HG03196 (cell line): ENCODE data around the gene GUCA2A.

Source experiments
- ATAC-seq: cut with Tn5 transposase; IDR thresholded peaks from one replicate; pipeline ENCODE4 v1.9.1; 2021; ENCODE audit not compliant: unreplicated experiment

Gene GUCA2A

GRCh38 chr1:42155362-42155761 lies 9.2 kb downstream of the GUCA2A start:
- ATAC-seq: no peak

- no peak for ATAC-seq
Measured at GRCh38 chr1:42154685-42155084, 9.9 kb downstream of the GUCA2A start.

GRCh38 chr1:42153624-42154023 lies 10.9 kb downstream of the GUCA2A start:
- no peak for ATAC-seq

- ATAC-seq: no peak
Measured at GRCh38 chr1:42152907-42153600, 11.5 kb downstream of the GUCA2A start, which contains the start of gene GUCA2B. Gene GUCA2B, plus strand, starts transcription at chr1:42153410. Its CDS starts 41 bp downstream, at chr1:42153451.

- no peak for ATAC-seq
Measured at GRCh38 chr1:42152119-42152518, 12.4 kb downstream of the GUCA2A start.

- no peak for ATAC-seq
Measured at GRCh38 chr1:42150651-42151050, 13.9 kb downstream of the GUCA2A start.

- ATAC-seq: no peak
Measured at GRCh38 chr1:42148166-42148565, 16.4 kb downstream of the GUCA2A start.

GRCh38 chr1:42146626-42147320 lies 17.8 kb downstream of the GUCA2A start:
- no peak for ATAC-seq

- no peak for ATAC-seq
Measured at GRCh38 chr1:42145764-42146625, 18.6 kb downstream of the GUCA2A start.

GRCh38 chr1:42145389-42145716 lies 19.2 kb downstream of the GUCA2A start:
- ATAC-seq: no peak

GRCh38 chr1:42144711-42145388 lies 19.7 kb downstream of the GUCA2A start:
- no peak for ATAC-seq

- ATAC-seq: no peak
Measured at GRCh38 chr1:42143896-42144710, 20.4 kb downstream of the GUCA2A start.

- no peak for ATAC-seq
Measured at GRCh38 chr1:42142894-42143675, 21.5 kb downstream of the GUCA2A start.

- no peak for ATAC-seq
Measured at GRCh38 chr1:42141978-42142377, 22.6 kb downstream of the GUCA2A start.

- no peak for ATAC-seq
Measured at GRCh38 chr1:42140191-42140590, 24.4 kb downstream of the GUCA2A start.

- ATAC-seq: no peak
Measured at GRCh38 chr1:42139444-42139843, 25.1 kb downstream of the GUCA2A start.

GRCh38 chr1:42138586-42138985 lies 26.0 kb downstream of the GUCA2A start:
- ATAC-seq: no peak

GRCh38 chr1:42137766-42138165 lies 26.8 kb downstream of the GUCA2A start:
- ATAC-seq: no peak

GRCh38 chr1:42136466-42136865 lies 28.1 kb downstream of the GUCA2A start:
- ATAC-seq: no peak

- ATAC-seq: no peak
Measured at GRCh38 chr1:42135426-42135825, 29.1 kb downstream of the GUCA2A start.
